NCI-H1105 (cell line): ENCODE data around the gene SEC61B.

ENCODE experiments used
- DNase-seq: peaks from one replicate; lab custom pipeline; 2025; lab: John Stamatoyannopoulos, UW

Gene SEC61B

DNA sequence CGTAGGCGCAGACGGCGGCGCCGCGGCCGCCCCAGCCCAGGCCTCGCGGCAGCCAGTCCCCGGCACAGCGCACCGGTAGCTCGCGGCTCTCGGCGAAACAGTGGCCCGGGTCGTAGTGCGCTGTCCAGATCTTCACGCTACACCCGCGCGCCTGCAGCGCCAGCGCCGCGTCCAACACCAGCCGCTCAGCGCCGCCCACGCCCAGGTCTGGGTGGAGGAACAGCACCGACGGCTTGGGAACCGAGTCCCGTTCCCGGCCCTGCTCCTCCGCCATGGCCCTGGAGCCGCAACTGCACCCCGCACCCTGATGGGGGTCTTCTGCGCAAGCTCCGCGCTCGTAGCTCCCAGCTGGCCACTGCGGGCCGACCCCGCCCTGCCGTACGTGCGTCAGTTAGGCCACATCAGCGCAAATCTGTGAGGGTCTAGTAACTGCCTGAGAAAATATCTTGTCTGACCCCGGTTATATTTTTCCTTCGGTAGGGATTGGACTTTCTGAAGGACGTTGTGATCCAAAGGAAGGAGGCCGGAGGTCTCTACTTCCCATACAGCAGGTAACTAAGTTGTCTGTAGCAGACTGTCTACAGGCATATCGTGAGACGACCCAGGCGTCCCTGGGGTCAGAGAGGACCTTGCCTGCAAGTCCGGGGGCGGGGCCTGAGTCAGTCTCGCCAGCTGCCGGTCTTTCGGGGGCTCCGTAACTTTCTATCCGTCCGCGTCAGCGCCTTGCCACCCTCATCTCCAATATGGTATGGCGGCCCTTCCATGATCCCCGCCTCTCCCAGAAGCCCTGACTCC, at the start of gene SEC61B, which contains the start of gene ALG2:
TSS of gene SEC61B (plus strand) at position 662 of the 795 bp plus-strand sequence. CDS start at position 744, 82 bp downstream.
TSS of gene ALG2 (minus strand) at position 322 of the 795 bp plus-strand sequence. CDS start at position 274, 48 bp downstream.
- DNase-seq: peak; percentile 86

- DNase-seq: no peak
These were observed 48.2 kb upstream of the SEC61B start for GRCh38 chr9:99173570-99174504.

DNA sequence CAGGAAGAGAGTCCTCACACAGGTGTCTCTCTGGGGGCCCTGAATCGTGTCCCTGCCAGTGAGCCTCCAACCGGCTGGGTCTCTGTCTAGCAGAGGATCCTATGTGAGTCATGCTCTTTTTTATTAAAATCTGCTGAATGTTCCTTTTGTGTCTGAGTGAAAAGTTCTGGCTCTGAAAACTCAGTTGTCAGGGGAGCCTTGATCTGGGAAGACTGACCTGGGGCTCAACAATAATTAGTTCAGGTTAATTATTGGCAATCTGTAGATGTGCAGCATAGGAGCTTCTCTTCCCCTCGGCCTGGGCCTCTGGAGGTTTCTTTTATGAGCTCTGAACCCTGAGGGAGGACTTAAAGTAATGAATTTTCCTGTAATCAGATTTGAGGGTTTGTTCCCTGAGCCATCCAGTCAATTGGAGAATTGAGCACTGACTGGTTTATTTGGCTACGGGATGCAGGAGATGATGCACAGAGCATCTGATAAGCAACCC, 45.5 kb upstream of the SEC61B start:
- no peak for DNase-seq

- no peak for DNase-seq
These were observed 44.3 kb upstream of the SEC61B start for GRCh38 chr9:99177576-99178366.

- no peak for DNase-seq
These were observed 42.9 kb upstream of the SEC61B start for GRCh38 chr9:99178912-99179872.

GRCh38 chr9:99180199-99180598, 41.9 kb upstream of the SEC61B start:
- DNase-seq: no peak

DNA sequence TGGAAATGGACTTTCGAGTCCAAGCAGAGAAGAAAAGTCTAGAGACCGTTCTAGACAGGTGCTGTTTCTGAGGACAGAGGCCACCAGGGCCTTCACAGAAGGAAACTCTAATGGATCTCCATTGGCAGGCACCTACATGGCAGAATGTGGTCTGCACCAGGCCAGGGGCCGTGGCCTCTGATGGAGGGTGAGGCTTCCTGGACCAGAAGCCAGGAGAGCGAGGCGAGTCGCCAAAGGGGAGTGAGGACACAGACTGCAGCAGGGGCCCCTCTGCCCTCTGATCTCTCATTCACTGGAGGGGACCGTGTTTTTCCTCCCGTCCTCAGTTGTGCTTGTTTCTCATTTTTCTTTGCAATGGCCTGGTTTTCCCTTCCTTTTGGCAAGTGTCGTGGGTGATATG, 41.4 kb upstream of the SEC61B start:
- no peak for DNase-seq

GRCh38 chr9:99181206-99181605, 40.9 kb upstream of the SEC61B start:
- no peak for DNase-seq

DNA sequence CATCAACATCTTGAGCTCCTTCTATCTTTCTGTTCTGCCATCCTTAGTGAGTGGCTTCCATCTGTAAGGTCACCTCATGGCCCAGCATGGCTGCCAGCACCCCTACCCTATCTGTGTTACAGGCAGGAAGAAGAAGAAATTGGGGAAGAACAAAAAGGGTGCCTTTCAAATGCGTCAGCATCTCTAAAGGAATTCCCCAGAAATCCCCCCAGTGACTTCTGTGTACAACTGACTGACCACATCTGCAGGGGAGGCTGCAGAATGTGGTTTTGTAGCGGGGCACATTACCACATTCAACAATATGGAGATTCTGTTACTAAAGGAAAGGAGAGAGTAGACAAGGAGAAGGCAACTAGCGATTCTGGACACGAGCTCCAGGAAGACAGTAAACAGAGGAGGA, 40.5 kb upstream of the SEC61B start:
- no peak for DNase-seq

DNA sequence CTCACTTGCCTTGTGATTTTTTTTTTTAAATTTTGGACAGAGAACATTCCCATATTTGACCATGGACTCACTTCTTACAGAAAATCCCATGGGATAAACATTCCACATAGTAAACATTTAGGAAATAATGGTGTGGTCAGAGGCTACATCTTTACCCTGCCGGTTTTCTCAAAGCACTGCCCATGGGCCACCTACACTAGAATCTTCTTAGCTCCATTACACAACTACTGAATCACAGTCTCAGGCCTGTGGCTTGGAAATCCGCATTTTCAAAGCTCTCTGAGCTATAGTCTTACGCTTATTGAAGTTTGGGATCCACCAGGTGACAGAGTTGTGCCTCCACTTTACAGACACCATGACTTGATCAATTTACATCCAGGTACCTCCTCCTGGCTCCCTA, 39.7 kb upstream of the SEC61B start:
- no peak for DNase-seq

DNA sequence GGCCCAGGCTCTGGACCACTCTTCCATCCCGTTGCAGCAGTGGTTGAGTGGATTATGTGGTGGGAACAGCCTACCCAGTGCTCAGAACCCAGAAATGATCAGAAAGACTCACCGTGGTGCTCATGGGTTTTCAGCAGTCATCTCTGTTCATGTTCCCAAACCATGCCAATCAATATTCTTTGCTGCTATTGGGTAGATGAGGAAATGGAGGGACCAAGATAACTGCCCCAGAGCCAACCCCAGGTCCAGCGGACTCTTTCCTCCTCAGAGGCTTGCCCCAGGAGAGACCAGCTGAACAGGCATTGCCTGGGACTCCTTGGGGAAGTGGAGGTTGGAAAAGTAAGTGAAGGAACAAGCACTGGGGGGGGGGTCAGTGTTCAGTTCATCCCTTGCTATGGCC, 38.5 kb upstream of the SEC61B start:
- DNase-seq: no peak

DNA sequence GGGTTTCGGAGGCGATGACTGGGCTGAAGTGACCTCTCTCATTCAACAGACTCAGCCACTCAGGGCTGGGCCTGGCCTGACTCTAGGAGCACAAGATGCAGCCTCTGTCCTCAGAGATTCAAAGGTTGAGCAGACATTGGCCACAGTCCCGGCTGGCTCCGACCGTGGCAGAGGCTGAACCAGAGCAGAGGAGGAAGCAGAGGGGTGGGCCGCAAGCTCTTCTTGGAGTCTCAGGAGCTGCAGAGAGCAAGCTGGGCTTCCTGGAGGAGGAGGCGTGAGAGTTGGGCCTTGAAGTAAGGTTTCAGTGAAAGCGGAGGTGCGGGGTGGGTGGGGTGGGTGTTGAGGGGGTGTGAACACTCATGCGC, 38.0 kb upstream of the SEC61B start:
- no peak for DNase-seq

DNA sequence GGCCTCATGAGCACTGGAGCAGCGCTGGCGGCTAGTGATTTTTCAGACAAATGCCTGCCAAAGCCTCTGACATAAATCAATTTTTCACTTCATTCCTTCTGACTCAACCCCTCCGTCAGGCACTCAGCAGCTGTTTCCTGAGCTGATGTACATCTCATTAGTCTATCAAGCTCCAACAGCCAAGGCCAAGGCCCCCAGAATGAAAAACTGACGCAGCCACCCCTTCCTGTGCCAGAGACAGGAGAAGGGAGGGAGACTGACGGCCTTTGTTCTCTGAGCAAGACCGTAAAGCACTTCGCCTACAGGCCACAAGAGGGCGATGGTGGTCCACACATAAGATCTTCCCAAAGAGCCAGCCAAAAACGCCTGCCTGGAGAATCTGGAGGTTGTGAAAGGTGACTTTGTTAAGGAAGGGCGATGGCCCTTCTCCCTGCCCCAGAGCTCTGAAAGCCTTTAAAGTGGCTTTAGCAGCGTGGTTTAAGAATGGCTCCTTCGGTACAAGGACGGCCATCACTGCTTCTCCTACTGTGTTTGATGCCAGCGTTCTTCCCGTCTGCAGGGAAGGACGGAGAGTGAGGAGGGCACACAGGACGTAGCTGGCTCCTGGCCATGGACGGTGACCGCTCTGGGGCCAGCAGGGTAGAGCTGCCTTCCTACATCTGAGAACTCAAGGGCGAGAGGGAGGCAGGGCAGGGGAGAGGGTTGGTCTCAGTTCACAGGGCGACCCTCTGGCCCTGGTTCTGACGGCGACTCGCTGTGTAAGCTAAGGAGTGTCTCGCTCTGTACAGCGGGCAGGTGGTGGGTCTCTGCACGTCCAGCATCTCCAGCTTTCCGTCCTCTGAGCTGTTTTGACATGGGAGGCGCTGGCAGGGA, 37.4 kb upstream of the SEC61B start:
- peak; percentile 79 for DNase-seq

DNA sequence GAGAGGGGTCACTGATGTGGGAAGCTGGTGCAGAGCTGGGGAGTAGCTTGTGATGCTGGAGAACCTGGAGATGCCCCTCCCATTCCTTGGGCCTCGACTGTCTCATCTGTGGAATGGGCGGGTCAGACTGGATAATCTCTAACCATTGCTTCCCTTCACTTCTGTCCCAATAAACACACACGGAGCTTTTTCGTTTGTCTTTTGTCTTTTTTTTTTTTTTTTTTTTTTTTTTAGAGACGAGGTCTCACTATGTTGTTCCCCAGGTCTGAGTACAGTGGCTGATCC, 36.8 kb upstream of the SEC61B start:
- no peak for DNase-seq

GRCh38 chr9:99185934-99186333, 36.1 kb upstream of the SEC61B start:
- no peak for DNase-seq

DNA sequence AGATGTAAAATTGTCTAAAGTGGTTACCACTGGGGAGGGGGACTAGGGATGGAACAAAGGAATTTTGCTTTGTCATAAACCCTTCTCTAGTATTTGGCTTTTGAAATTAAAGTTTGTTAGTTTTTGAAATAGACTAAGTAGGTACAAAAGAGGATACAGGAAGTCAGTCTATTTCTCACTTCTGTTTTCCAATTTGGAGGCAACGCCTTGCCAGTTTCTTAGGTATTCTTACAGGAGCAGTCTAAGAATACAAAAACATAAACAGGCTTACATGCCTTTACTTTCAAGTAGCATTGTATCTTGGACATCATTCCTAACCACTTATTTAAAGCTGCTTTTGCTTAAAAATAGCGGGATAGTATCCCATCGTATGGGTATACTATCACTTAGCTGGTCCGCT, 34.8 kb upstream of the SEC61B start:
- DNase-seq: no peak

- DNase-seq: no peak
These were observed 32.9 kb upstream of the SEC61B start for GRCh38 chr9:99189186-99189585.

GRCh38 chr9:99189887-99190596, 32.0 kb upstream of the SEC61B start:
- no peak for DNase-seq

DNA sequence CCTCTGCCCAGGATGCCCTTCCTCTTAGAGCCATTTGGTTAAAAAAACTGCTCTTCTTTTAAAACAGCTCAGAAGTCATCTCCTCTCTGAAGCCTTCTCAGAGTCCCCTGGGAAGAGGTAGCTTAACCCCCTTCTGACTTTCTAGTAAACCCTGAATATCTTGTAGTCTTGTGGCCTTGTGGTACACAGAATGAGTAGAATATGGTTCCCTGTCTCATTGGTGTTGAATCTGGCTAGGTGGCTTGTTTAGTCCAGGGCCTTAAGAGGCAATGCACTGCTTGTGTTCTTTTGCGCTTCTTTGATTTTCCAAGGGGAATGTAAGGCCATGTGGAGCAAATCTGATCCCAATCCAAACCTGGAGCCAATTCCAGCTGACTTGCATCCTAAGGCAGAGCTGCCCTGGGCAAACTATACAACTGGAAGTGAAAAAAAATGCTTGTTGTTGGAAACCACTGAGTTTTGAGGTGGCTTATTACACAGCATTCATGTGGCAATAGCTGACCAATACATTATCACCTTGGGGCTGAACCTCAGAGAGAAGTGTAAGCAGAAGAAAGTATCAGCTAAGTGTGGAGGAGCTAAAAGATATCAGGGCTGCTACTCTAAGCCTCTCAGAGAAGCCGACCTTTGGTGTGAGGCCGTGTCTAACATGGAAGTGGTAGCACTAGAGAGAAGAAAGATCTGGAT, 31.3 kb upstream of the SEC61B start:
- DNase-seq: no peak
